ENCODE measurements around the gene SEMA3E.

DNA sequence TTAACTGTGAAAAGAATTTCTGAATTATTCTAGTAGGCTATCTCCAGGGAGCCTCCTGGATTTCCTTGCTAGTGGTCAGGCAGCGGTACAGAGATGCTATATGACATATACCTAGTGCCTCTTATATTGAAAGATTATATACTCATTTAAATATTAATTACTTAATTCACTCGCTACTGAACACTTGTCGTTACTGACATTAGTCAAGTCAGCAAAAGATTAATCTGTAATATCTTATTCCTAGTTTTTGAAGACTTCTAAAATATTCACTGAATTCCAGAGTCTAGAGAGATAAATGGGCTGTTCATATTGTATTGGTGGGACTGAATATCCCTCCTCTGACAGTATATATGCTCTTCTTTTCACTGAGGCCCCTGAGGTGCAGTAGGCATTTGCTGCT, 2.9 kb downstream of the SEMA3E start:
- TF ChIP-seq SRF (CRISPR knock-in tag; IDR thresholded peaks at IDR 0.05) (no peak), ETS1 (conservative IDR thresholded peaks at IDR 0.05; ENCODE audit: control insufficient read depth, low read depth, low read length) (no peak), CGGBP1 (CRISPR knock-in tag; IDR thresholded peaks at IDR 0.05) (no peak), EZH2 (IDR thresholded peaks at IDR 0.05; ENCODE audit: borderline replicate concordance, low read depth, low read length) (no peak)
